GM23338 (cell line): Measurements from ENCODE around the gene CLCF1. TPM values are rescaled to one million over a fixed set of nuclear protein-coding genes. Genes with fewer than 3 reads are reported as not detected.

Experiments used
- ATAC-seq: fragments of 200-7000 bp; cut with Tn5 transposase; 3 replicates; pipeline ENCODE4 v1.9.1; 2020
- DNase-seq: peaks from one replicate; pipeline ENCODE4 v3.0.0-alpha.2; 2015; ENCODE audit warnings: low spot score
- H2AFZ ChIP-seq: fragments of 200-600 bp; sonication (generic); 2 replicates; pipeline ENCODE4 v1.8.0; 2016; ENCODE audit warnings: antibody characterized with exemption, mild to moderate bottlenecking, moderate library complexity
- H3F3A ChIP-seq: fragments of 200-600 bp; sonication (generic); replicated peaks from 2 replicates; pipeline ENCODE4 v1.8.0; 2017; ENCODE audit warnings: antibody characterized with exemption, mixed run types, low read depth
- H3K27ac ChIP-seq: fragments of 200-600 bp; sonication (generic); 2 replicates; pipeline ENCODE4 v1.6.1; 2016; ENCODE audit warnings: low read depth
- H3K27me3 ChIP-seq: fragments of 200-600 bp; sonication (generic); 2 replicates; pipeline ENCODE4 v1.8.0; 2016; ENCODE audit warnings: mild to moderate bottlenecking, mixed run types, moderate library complexity; ENCODE audit not compliant: insufficient read depth
- H3K36me3 ChIP-seq: fragments of 200-600 bp; sonication (generic); 2 replicates; pipeline ENCODE4 v1.8.0; 2016; ENCODE audit warnings: mild to moderate bottlenecking; ENCODE audit not compliant: insufficient read depth
- H3K4me1 ChIP-seq: fragments of 200-600 bp; sonication (generic); 2 replicates; pipeline ENCODE4 v1.8.0; 2016; ENCODE audit warnings: mild to moderate bottlenecking, moderate library complexity; ENCODE audit not compliant: insufficient read depth
- H3K4me2 ChIP-seq: fragments of 200-600 bp; sonication (generic); 2 replicates; pipeline ENCODE4 v1.7.1; 2017; ENCODE audit warnings: mixed run types
- H3K4me3 ChIP-seq: fragments of 200-600 bp; sonication (generic); 2 replicates; pipeline ENCODE4 v1.6.1; 2016; ENCODE audit warnings: mixed run types
- H3K79me2 ChIP-seq: fragments of 200-600 bp; sonication (generic); replicated peaks from 2 replicates; pipeline ENCODE4 v1.8.0; 2017; ENCODE audit warnings: mild to moderate bottlenecking; ENCODE audit not compliant: insufficient read depth
- H3K9me2 ChIP-seq: fragments of 200-600 bp; sonication (generic); 2 replicates; pipeline ENCODE4 v1.8.0; 2017; ENCODE audit not compliant: insufficient read depth
- H4K20me1 ChIP-seq: fragments of 200-600 bp; sonication (generic); replicated peaks from 2 replicates; pipeline ENCODE4 v1.8.0; 2017; ENCODE audit warnings: mild to moderate bottlenecking; ENCODE audit not compliant: insufficient read depth
- H3K27ac Mint-ChIP-seq: 2 replicates; pipeline ENCODE4 v1.8.0; 2020; ENCODE audit warnings: inconsistent platforms, mild to moderate bottlenecking, moderate library complexity, mixed read lengths
- H3K27me3 Mint-ChIP-seq: 3 replicates; pipeline ENCODE4 v1.8.0; 2022; ENCODE audit warnings: low read depth, mild to moderate bottlenecking, moderate library complexity, mixed read lengths, inconsistent platforms; ENCODE audit not compliant: insufficient read depth, poor library complexity
- H3K36me3 Mint-ChIP-seq: 3 replicates; pipeline ENCODE4 v1.8.0; 2021; ENCODE audit warnings: low read depth, mild to moderate bottlenecking, inconsistent platforms, moderate library complexity, mixed read lengths
- H3K4me1 Mint-ChIP-seq: 3 replicates; pipeline ENCODE4 v1.8.0; 2020; ENCODE audit warnings: mild to moderate bottlenecking, inconsistent platforms, mixed read lengths
- H3K4me3 Mint-ChIP-seq: 3 replicates; pipeline ENCODE4 v1.8.0; 2021; ENCODE audit warnings: moderate library complexity, mild to moderate bottlenecking, inconsistent platforms, mixed read lengths
- H3K9me3 Mint-ChIP-seq: 3 replicates; pipeline ENCODE4 v1.8.0; 2020; ENCODE audit warnings: moderate library complexity, mild to moderate bottlenecking, inconsistent platforms, mixed read lengths
- CREB1 ChIP-seq: fragments of 250-450 bp; sonication (Bioruptor Pico); IDR thresholded peaks from 2 replicates; pipeline ENCODE4 v1.5.0; 2020; ENCODE audit warnings: low read depth, mild to moderate bottlenecking, moderate library complexity
- EZH2 ChIP-seq: fragments of 200-600 bp; sonication (generic); IDR thresholded peaks from one replicate; pipeline ENCODE4 v1.8.0; 2017; ENCODE audit warnings: antibody characterized with exemption, mild to moderate bottlenecking, low read depth; ENCODE audit not compliant: unreplicated experiment
- POLR2AphosphoS5 ChIP-seq: IDR thresholded peaks from 2 replicates; pipeline ENCODE4 v1.6.1; 2016; ENCODE audit warnings: antibody characterized with exemption, low read depth
- STAT1 ChIP-seq: IDR thresholded peaks from one replicate; pipeline ENCODE4 v1.6.1; 2016; ENCODE audit warnings: antibody characterized with exemption; ENCODE audit not compliant: unreplicated experiment
- ZNF331 ChIP-seq: fragments of 250-450 bp; sonication (Bioruptor Pico); IDR thresholded peaks from 2 replicates; pipeline ENCODE4 v1.5.0; 2020; ENCODE audit warnings: low read depth, mild to moderate bottlenecking, moderate library complexity
- polyA plus RNA-seq: library from polyadenylated mRNA; unstranded; fragments of >200 nt; fragmentation: Nextera tagmentation; extraction: Ambion mirVana; gene quantifications from 2 replicates; pipeline ENCODE4 v1.2.1, GENCODE V29; 2016
- total RNA-seq: library from RNA; depleted of rRNA; stranded (reverse); fragments of >200 nt; shearing (Covaris generic); gene quantifications from 2 replicates; pipeline ENCODE4 v1.2.3, GENCODE V29; 2014
- TF ChIP-seq, protein P1 (sequence below), 2 experiments: fragments of 200-600 bp in 1 of 2; sonication (generic) in 1 of 2; conservative IDR thresholded peaks; 2 replicates each; pipeline versions ENCODE4 v1.5.1 to v1.6.1; 2016 to 2017; ENCODE audit warnings: antibody characterized with exemption in 2 of 2, low read depth in 2 of 2, mild to moderate bottlenecking in 2 of 2, moderate library complexity in 1 of 2
- TF ChIP-seq, protein P2 (sequence below): IDR thresholded peaks from 2 replicates; pipeline ENCODE4 v1.6.1; 2016; ENCODE audit warnings: antibody characterized with exemption

The CLCF1 gene
- total and polyA plus RNA-seq, 2 experiments from 2014 or later = 0.32 TPM; not detected in 1

DNA sequence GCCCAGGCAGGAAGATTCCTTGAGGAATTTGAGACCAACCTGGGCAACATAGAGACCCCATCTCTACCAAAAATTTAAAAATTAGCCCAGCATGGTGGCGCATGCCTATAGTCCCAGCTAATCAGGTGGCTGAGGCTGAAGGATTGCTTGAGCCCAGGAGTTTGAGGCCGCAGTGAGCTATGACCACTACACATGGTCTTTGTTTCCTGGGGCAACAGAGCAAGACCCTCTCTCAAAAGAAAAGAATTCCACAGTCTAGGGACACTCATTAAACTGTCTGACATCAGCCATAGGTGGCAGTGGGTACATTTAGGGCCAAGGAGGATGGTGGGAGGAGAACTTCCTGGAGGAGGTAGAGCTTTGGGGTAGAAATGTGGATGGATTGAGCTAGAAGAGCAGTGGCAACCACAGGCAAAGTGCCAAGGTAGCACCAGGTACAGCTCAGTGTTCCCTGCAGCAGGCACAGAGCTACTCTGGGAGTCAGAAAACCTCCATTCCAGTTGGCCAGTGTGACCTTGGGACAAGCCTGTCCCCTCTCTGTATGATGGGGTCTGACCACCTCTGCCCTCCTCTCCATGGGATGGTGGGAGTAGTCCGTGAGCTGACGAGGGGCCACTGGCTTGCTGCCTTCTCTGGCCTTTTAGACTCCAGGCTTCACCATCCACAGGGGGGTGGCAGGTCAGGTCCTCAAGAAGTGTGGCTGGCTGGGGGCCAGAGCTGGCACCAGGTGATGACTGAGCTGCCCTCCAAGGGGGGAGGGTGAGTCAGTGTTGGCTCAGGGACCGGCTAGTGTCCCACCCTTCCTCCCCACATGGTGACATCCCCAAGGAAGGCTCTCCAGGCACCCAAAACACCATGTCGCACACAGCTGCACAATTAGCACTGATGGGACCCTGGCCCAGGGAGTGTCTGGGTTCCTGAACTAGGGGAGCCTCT lies 3.7 kb upstream of the CLCF1 start:
- Mint-ChIP-seq H3K27ac (no peak overlapping the region), H3K36me3 (no peaks in the 10 kb centered on the region), H3K4me3 (peak overlapping the region; percentile 80; the same call in 2 of the 3 replicates), H3K27me3 (peaks cover 28% of the 10 kb centered on the region), H3K9me3 (no peaks in the 10 kb centered on the region; the same call in 2 of the 3 replicates), H3K4me1 (peaks cover 40% of the 10 kb centered on the region)
- H3K27me3 ChIP-seq = peaks cover 61% of the 10 kb centered on the region
- H4K20me1 ChIP-seq = no peaks in the 10 kb centered on the region
- H3K36me3 ChIP-seq = no peaks in the 10 kb centered on the region
- peak overlapping the region; percentile 88 for H3K4me2 ChIP-seq
- no peaks in the 10 kb centered on the region for H3K79me2 ChIP-seq
- H3K9me2 ChIP-seq = no peaks in the 10 kb centered on the region
- peak overlapping the region; percentile 59; the same call in 1 of the 2 replicates for H3K4me3 ChIP-seq
- H2AFZ ChIP-seq = no peak overlapping the region
- DNase-seq = no peak
- H3K27ac ChIP-seq = no peak overlapping the region
- H3F3A ChIP-seq = no peaks in the 10 kb centered on the region; the same call in 1 of the 2 replicates
- TF ChIP-seq STAT1 = no peak
- TF ChIP-seq ZNF331 (CRISPR knock-in tag) = no peak
- TF ChIP-seq CREB1 (CRISPR knock-in tag) = no peak
- TF ChIP-seq, protein P1, sequence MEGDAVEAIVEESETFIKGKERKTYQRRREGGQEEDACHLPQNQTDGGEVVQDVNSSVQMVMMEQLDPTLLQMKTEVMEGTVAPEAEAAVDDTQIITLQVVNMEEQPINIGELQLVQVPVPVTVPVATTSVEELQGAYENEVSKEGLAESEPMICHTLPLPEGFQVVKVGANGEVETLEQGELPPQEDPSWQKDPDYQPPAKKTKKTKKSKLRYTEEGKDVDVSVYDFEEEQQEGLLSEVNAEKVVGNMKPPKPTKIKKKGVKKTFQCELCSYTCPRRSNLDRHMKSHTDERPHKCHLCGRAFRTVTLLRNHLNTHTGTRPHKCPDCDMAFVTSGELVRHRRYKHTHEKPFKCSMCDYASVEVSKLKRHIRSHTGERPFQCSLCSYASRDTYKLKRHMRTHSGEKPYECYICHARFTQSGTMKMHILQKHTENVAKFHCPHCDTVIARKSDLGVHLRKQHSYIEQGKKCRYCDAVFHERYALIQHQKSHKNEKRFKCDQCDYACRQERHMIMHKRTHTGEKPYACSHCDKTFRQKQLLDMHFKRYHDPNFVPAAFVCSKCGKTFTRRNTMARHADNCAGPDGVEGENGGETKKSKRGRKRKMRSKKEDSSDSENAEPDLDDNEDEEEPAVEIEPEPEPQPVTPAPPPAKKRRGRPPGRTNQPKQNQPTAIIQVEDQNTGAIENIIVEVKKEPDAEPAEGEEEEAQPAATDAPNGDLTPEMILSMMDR (conservative IDR thresholded peaks at IDR 0.05; ENCODE audit: low read depth in 2 of 2) = no peak
- TF ChIP-seq POLR2AphosphoS5 = no peak
- no peak for ATAC-seq
- H3K4me1 ChIP-seq = peaks cover 23% of the 10 kb centered on the region

DNA sequence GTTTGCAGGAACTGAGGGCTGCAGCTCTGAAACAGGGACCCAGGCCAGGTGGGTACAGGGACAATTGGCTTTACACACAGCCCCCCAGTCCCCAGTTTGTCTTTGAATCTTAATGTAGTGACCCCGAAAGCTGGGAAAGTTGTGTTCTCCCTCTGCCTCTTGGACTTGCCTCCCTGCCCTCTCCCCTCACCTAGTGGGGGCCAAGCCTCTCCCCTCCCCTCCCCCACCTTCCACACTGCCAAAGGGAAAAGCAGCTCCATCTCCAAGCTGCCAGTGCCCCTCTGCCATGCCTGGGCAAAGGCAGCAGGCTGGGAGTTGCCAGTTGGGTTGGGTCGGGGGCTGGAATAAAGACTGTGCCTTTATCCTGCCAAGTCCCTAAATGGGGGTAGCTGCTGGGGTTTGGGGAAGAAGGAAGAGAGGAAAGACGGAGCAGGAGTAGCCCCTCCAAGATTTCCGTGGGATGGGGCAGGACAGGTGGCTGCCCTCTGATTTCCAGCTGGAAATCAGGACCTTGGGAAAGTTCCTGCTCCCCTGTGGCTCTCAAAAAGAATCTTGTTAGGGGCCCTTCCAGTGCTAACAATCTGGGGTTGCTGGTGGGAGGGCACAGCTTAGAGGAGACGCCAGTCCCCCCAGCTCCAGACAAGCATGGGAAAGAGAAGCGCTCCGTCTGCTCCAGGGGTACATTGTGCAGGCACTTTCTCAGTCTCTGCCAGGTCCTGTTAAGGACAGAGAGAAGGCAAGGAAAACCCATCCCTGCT lies 2.8 kb upstream of the CLCF1 start:
- peak overlapping the region; percentile 88 for H3K4me2 ChIP-seq
- no peak overlapping the region for H3K27ac Mint-ChIP-seq
- peak overlapping the region; percentile 59 for H3K4me3 ChIP-seq

More for the DNA sequence above, 2.8 kb upstream of the CLCF1 start:
- no peaks in the 10 kb centered on the region for H4K20me1 ChIP-seq
- Mint-ChIP-seq H3K9me3 (no peaks in the 10 kb centered on the region), H3K4me1 (peaks cover 46% of the 10 kb centered on the region), H3K4me3 (peak overlapping the region; percentile 80), H3K27me3 (peaks cover 36% of the 10 kb centered on the region), H3K36me3 (no peaks in the 10 kb centered on the region)
- no peaks in the 10 kb centered on the region for H3K9me2 ChIP-seq
- H2AFZ ChIP-seq = peak overlapping the region; percentile 96
- H3K27me3 ChIP-seq = peaks cover 70% of the 10 kb centered on the region
- TF ChIP-seq EZH2 = peak; percentile 5
- TF ChIP-seq, protein P2, sequence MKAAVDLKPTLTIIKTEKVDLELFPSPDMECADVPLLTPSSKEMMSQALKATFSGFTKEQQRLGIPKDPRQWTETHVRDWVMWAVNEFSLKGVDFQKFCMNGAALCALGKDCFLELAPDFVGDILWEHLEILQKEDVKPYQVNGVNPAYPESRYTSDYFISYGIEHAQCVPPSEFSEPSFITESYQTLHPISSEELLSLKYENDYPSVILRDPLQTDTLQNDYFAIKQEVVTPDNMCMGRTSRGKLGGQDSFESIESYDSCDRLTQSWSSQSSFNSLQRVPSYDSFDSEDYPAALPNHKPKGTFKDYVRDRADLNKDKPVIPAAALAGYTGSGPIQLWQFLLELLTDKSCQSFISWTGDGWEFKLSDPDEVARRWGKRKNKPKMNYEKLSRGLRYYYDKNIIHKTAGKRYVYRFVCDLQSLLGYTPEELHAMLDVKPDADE = no peak
- DNase-seq (peak; percentile 28), ATAC-seq (no peak)
- H3F3A ChIP-seq = peaks cover 2% of the 10 kb centered on the region; the same call in 1 of the 2 replicates
- no peak overlapping the region for H3K27ac ChIP-seq
- H3K4me1 ChIP-seq = peaks cover 29% of the 10 kb centered on the region
- H3K36me3 ChIP-seq = no peaks in the 10 kb centered on the region
- H3K79me2 ChIP-seq = no peaks in the 10 kb centered on the region
